Retinal pigment epithelial cell (primary cell): ENCODE measurements around the gene NCOA6.

ENCODE experiments used
- DNase-seq: peaks from one replicate; pipeline ENCODE4 v3.0.0-alpha.2; 2010; ENCODE audit warnings: low read depth
- H3K4me3 ChIP-seq: 2 replicates; pipeline ENCODE4 v1.5.1; 2011; ENCODE audit warnings: mild to moderate bottlenecking, low read length, control low read depth, moderate library complexity
- CTCF ChIP-seq: conservative IDR thresholded peaks from 2 replicates; pipeline ENCODE4 v1.5.1; 2011; ENCODE audit warnings: low read depth, low read length, control low read depth, inconsistent platforms

Gene NCOA6

GRCh38 chr20:34713194-34713943, 112.1 kb downstream of the NCOA6 start:
- peak; percentile 98 for DNase-seq
- TF ChIP-seq CTCF, result no peak
- no peak overlapping the region for H3K4me3 ChIP-seq

DNA sequence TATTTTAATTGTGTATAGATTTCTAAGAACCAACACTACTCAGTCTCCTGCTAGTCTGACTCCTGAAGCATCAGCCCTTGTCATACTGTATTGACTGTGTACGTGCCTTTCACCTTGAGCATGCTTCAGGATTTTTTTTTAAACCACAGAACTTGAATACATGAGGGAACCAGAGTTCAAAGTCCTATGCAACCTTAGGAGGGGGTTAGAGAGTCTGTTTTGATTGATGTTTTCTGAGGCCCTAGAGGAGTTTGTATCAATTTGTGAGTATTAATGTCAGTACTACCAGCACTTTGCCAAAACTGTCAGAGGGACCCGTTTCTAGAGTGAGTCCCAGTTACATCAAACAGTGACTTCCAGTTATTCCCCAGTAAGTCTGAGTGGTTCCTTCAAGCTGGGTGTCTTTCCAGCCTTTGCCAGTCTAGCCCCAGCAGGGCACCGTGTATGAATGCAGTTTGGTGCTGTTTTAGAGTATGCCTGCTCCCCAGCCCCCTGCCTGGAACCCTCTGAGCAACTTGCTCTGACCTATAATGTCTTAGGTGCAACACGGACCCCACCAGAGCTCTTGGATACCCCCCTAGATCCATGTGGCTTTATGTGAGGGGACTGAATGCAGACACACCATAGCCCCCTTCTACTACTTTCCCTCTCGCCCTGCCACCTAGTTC, 112.8 kb downstream of the NCOA6 start:
- H3K4me3 ChIP-seq, result no peak overlapping the region
- TF ChIP-seq CTCF, result no peak
- no peak for DNase-seq

GRCh38 chr20:34711813-34712430, 113.5 kb downstream of the NCOA6 start:
- TF ChIP-seq CTCF, result no peak
- H3K4me3 ChIP-seq, result no peak overlapping the region
- no peak for DNase-seq

- H3K4me3 ChIP-seq, result no peak overlapping the region
- DNase-seq, result no peak
Observed at GRCh38 chr20:34710861-34711574, 114.4 kb downstream of the NCOA6 start.

DNA sequence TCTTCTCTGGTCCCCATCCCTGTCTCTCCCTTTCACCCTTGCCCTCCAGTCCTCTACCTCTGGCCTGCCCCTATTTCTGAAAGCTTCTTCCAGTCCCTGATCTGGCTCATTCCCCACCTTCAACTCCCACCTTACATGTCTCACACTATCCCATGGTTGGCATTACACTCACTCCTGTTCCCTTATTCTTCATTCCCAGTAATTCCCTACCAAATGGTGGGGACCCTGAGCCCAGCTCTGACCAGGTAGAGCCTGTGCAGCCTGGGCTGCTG, 114.9 kb downstream of the NCOA6 start:
- H3K4me3 ChIP-seq, result peak overlapping the region; percentile 38
- TF ChIP-seq CTCF, result no peak
- DNase-seq, result no peak

More at GRCh38 chr20:34710861-34711574, 114.4 kb downstream of the NCOA6 start:
- no peak for TF ChIP-seq CTCF

GRCh38 chr20:34709831-34710567, 115.5 kb downstream of the NCOA6 start:
- no peak for DNase-seq

More at GRCh38 chr20:34709831-34710567, 115.5 kb downstream of the NCOA6 start:
- peak overlapping the region; percentile 60 for H3K4me3 ChIP-seq
- peak; percentile 35 for TF ChIP-seq CTCF
